ENCODE measurements around the gene KLHL17.
"Not testable (repeated sequence)": the region's sequence is repeated elsewhere in the genome, so short reads cannot be mapped to it uniquely, and the experiment has no call there.

The KLHL17 gene

GRCh38 chr1:1003618-1004419, 43.4 kb downstream of the KLHL17 start:
- Histone ChIP-seq H3K4me3 (no peak overlapping the region), H3K27ac (no peak overlapping the region)
- DNase-seq (ENCODE audit: low spot score) = no peak
- TF ChIP-seq CTCF (IDR thresholded peaks at IDR 0.05) = no peak

GRCh38 chr1:1004420-1004779, 44.0 kb downstream of the KLHL17 start:
- Histone ChIP-seq H3K4me3 (no peak overlapping the region), H3K27ac (no peak overlapping the region)
- no peak for DNase-seq (ENCODE audit: low spot score)
- TF ChIP-seq CTCF (IDR thresholded peaks at IDR 0.05) = no peak

GRCh38 chr1:1004780-1005697, 44.7 kb downstream of the KLHL17 start:
- Histone ChIP-seq H3K27ac (no peak overlapping the region), H3K4me3 (no peak overlapping the region)
- peak; percentile 74 for DNase-seq (ENCODE audit: low spot score)
- TF ChIP-seq CTCF (IDR thresholded peaks at IDR 0.05) = no peak

GRCh38 chr1:1005774-1006304, 45.5 kb downstream of the KLHL17 start:
- Histone ChIP-seq H3K4me3 (no peak overlapping the region), H3K27ac (no peak overlapping the region)

GRCh38 chr1:1006305-1007159, 46.1 kb downstream of the KLHL17 start:
- no peak overlapping the region for H3K4me3 ChIP-seq
- peak; percentile 68 for DNase-seq (ENCODE audit: low spot score)
- TF ChIP-seq CTCF (IDR thresholded peaks at IDR 0.05) = no peak

More at GRCh38 chr1:1005774-1006304, 45.5 kb downstream of the KLHL17 start:
- no peak for TF ChIP-seq CTCF (IDR thresholded peaks at IDR 0.05)
- DNase-seq (ENCODE audit: low spot score) = peak; percentile 71

GRCh38 chr1:1010131-1010530, 49.7 kb downstream of the KLHL17 start:
- H3K4me3 ChIP-seq = not testable (repeated sequence)

More at GRCh38 chr1:1006305-1007159, 46.1 kb downstream of the KLHL17 start:
- H3K27ac ChIP-seq = no peak overlapping the region

More at GRCh38 chr1:1010131-1010530, 49.7 kb downstream of the KLHL17 start:
- not testable (repeated sequence) for H3K27ac ChIP-seq; DNase-seq (ENCODE audit: low spot score)

All from coronary artery (tissue), 2 donors.